ENCODE measurements around the gene ZSCAN32.

Gene ZSCAN32

GRCh38 chr16:3400779-3401688, at the start of gene ZSCAN32, which contains the start of gene ZNF174:
Gene ZSCAN32, minus strand, starts transcription at chr16:3401004. Its CDS starts 3,447 bp downstream, at chr16:3397557.
Gene ZNF174, plus strand, starts transcription at chr16:3401215. Its CDS starts 790 bp downstream, at chr16:3402005.
- DNase-seq (ENCODE audit: low spot score) = peak; percentile 100

GRCh38 chr16:3444032-3444388, 43.2 kb upstream of the ZSCAN32 start:
- DNase-seq (ENCODE audit: low spot score) = peak; percentile 52

- peak; percentile 92 for DNase-seq (ENCODE audit: low spot score)
Measured at GRCh38 chr16:3443108-3444031, 42.6 kb upstream of the ZSCAN32 start, which contains the start of the genes NAA60 and ZNF597. Gene NAA60, plus strand, starts transcription at chr16:3443680. Its CDS starts 32,548 bp downstream, at chr16:3476228. Gene ZNF597, minus strand, starts transcription at chr16:3443504. Its CDS starts 351 bp downstream, at chr16:3443153.

- DNase-seq (ENCODE audit: low spot score) = no peak
Measured at GRCh38 chr16:3439637-3440036, 38.8 kb upstream of the ZSCAN32 start.

GRCh38 chr16:3434373-3434772, 33.6 kb upstream of the ZSCAN32 start:
- DNase-seq (ENCODE audit: low spot score) = no peak

- peak; percentile 52 for DNase-seq (ENCODE audit: low spot score)
Measured at GRCh38 chr16:3431779-3432219, 31.0 kb upstream of the ZSCAN32 start.

- DNase-seq (ENCODE audit: low spot score) = no peak
Measured at GRCh38 chr16:3413730-3414379, 13.1 kb upstream of the ZSCAN32 start.

GRCh38 chr16:3408561-3409197, 7.9 kb upstream of the ZSCAN32 start:
- no peak for DNase-seq (ENCODE audit: low spot score)

GRCh38 chr16:3401719-3402397, 1.1 kb upstream of the ZSCAN32 start:
- DNase-seq (ENCODE audit: low spot score) = no peak

GRCh38 chr16:3400446-3400778, 392 bp downstream of the ZSCAN32 start:
- DNase-seq (ENCODE audit: low spot score) = no peak

- DNase-seq (ENCODE audit: low spot score) = no peak
Measured at GRCh38 chr16:3389663-3390338, 11.0 kb downstream of the ZSCAN32 start.

- DNase-seq (ENCODE audit: low spot score) = no peak
Measured at GRCh38 chr16:3388325-3388724, 12.5 kb downstream of the ZSCAN32 start.

- DNase-seq (ENCODE audit: low spot score) = no peak
Measured at GRCh38 chr16:3383045-3383448, 17.8 kb downstream of the ZSCAN32 start.

GRCh38 chr16:3377917-3378316, 22.9 kb downstream of the ZSCAN32 start:
- DNase-seq (ENCODE audit: low spot score) = no peak

GRCh38 chr16:3375680-3376079, 25.1 kb downstream of the ZSCAN32 start:
- DNase-seq (ENCODE audit: low spot score) = no peak

GRCh38 chr16:3369073-3369472, 31.7 kb downstream of the ZSCAN32 start:
- DNase-seq (ENCODE audit: low spot score) = no peak

- peak; percentile 97 for DNase-seq (ENCODE audit: low spot score)
Measured at GRCh38 chr16:3364774-3365427, 35.9 kb downstream of the ZSCAN32 start.

GRCh38 chr16:3363793-3364192, 37.0 kb downstream of the ZSCAN32 start:
- DNase-seq (ENCODE audit: low spot score) = no peak

- DNase-seq (ENCODE audit: low spot score) = no peak
Measured at GRCh38 chr16:3362931-3363330, 37.9 kb downstream of the ZSCAN32 start.

GRCh38 chr16:3358871-3359270, 41.9 kb downstream of the ZSCAN32 start:
- DNase-seq (ENCODE audit: low spot score) = no peak
